GM12878 (cell line): ENCODE measurements around the gene MAP3K7. TPM values are rescaled to one million over a fixed set of nuclear protein-coding genes. Genes with fewer than 3 reads are reported as not detected.

Experiments
- ATAC-seq: fragments of 200-7000 bp; cut with Tn5 transposase; 3 replicates; pipeline ENCODE4 v1.9.1; 2020; ENCODE audit warnings: mild to moderate bottlenecking, moderate library complexity
- BruUV-seq: library from RNA; stranded (reverse); fragments of 400-500 nt; replicated peaks from 2 replicates; lab custom pipeline; 2021; lab: Mats Ljungman, UMichigan
- CTCF ChIA-PET: fragments of 300-600 bp; sonication (Branson Sonifier 250); formaldehyde crosslinking; extraction: SDS; loops from one replicate; lab custom pipeline; 2021; ENCODE audit warnings: inconsistent platforms; lab: Yijun Ruan, JAX
- POLR2A ChIA-PET: fragments of 350-600 bp; formaldehyde crosslinking; extraction: SDS; loops from one replicate; lab custom pipeline; 2021; ENCODE audit warnings: inconsistent platforms; lab: Charles Lee
- RAD21 ChIA-PET: fragments of 300-600 bp; sonication (Branson Sonifier 250); formaldehyde crosslinking; loops from one replicate; lab custom pipeline; 2023; ENCODE audit warnings: antibody characterized with exemption; ENCODE audit not compliant: unreplicated experiment; lab: Charles Lee
- SMC1A ChIA-PET: fragments of 300-600 bp; sonication (Branson Sonifier 250); formaldehyde crosslinking; loops from one replicate; lab custom pipeline; 2023; ENCODE audit not compliant: unreplicated experiment, uncharacterized antibody; lab: Charles Lee
- DNase-seq: peaks from one replicate; pipeline ENCODE4 v3.0.0-alpha.2; 2011; ENCODE audit warnings: low read depth, low spot score
- FAIRE-seq: peaks from 3 replicates; lab custom pipeline; 2011; peaks lifted over from hg19 to GRCh38; lab: Jason Lieb, UNC
- H2AFZ ChIP-seq: 2 replicates; pipeline ENCODE4 v1.6.0; 2011; ENCODE audit warnings: low read depth, low read length, control low read depth; ENCODE audit not compliant: control insufficient read depth
- H3K27ac ChIP-seq: 2 replicates; pipeline ENCODE4 v1.5.1; 2011; ENCODE audit warnings: control low read depth; ENCODE audit not compliant: control insufficient read depth, insufficient read depth
- H3K27me3 ChIP-seq, 2 experiments: replicated peaks in 1 of 2; 2 replicates each; pipeline versions ENCODE4 v1.6.0 to v1.6.1; 2011; ENCODE audit warnings: low read length in 1 of 2; ENCODE audit not compliant: control insufficient read depth in 2 of 2, insufficient read depth in 2 of 2
- H3K36me3 ChIP-seq, 2 experiments: 2 replicates each; pipeline ENCODE4 v1.5.1; 2011; ENCODE audit warnings: low read length in 1 of 2; ENCODE audit not compliant: control insufficient read depth in 2 of 2, insufficient read depth in 2 of 2
- H3K4me1 ChIP-seq: 2 replicates; pipeline ENCODE4 v1.6.1; 2011; ENCODE audit warnings: mild to moderate bottlenecking, low read length, moderate library complexity, mixed read lengths; ENCODE audit not compliant: control insufficient read depth, insufficient read depth
- H3K4me2 ChIP-seq: 2 replicates; pipeline ENCODE4 v1.6.0; 2011; ENCODE audit warnings: control low read depth; ENCODE audit not compliant: control insufficient read depth, insufficient read depth
- H3K4me3 ChIP-seq: fragments of 200-600 bp; sonication (generic); 2 replicates; pipeline ENCODE4 v1.5.1; 2016
- H3K79me2 ChIP-seq: 2 replicates; pipeline ENCODE4 v1.6.0; 2011; ENCODE audit warnings: low read length; ENCODE audit not compliant: control insufficient read depth, insufficient read depth
- H3K9ac ChIP-seq: 2 replicates; pipeline ENCODE4 v1.8.0; 2011; ENCODE audit warnings: low read length, control low read depth, mixed read lengths; ENCODE audit not compliant: control insufficient read depth, insufficient read depth
- H3K9me3 ChIP-seq: replicated peaks from 3 replicates; pipeline ENCODE4 v1.5.1; 2011; ENCODE audit warnings: mild to moderate bottlenecking, low read length; ENCODE audit not compliant: control insufficient read depth, insufficient read depth
- H4K20me1 ChIP-seq: 2 replicates; pipeline ENCODE4 v1.6.0; 2011; ENCODE audit not compliant: control insufficient read depth, insufficient read depth
- CREB1 ChIP-seq: IDR thresholded peaks from 2 replicates; pipeline ENCODE4 v1.6.1; 2012; ENCODE audit warnings: low read depth, mild to moderate bottlenecking, inconsistent platforms
- DPF2 ChIP-seq: fragments of 450-650 bp; IDR thresholded peaks from 2 replicates; pipeline ENCODE4 v1.6.1; 2017; ENCODE audit warnings: mild to moderate bottlenecking
- KLF5 ChIP-seq: fragments of 450-650 bp; IDR thresholded peaks from 2 replicates; pipeline ENCODE4 v1.6.1; 2014; ENCODE audit warnings: mild to moderate bottlenecking; ENCODE audit not compliant: partially characterized antibody
- MYB ChIP-seq: fragments of 150-350 bp; IDR thresholded peaks from 2 replicates; pipeline ENCODE4 v1.6.1; 2014; ENCODE audit warnings: mild to moderate bottlenecking, low read depth, low read length, borderline replicate concordance
- SREBF1 ChIP-seq: IDR thresholded peaks from 2 replicates; pipeline ENCODE4 v1.6.1; 2012; ENCODE audit warnings: mild to moderate bottlenecking, low read length
- SUPT20H ChIP-seq: IDR thresholded peaks from 2 replicates; pipeline ENCODE4 v1.6.1; 2011; ENCODE audit warnings: low read depth, mild to moderate bottlenecking, low read length, moderate library complexity, borderline replicate concordance; ENCODE audit not compliant: control insufficient read depth
- ZNF24 ChIP-seq: fragments of 450-650 bp; IDR thresholded peaks from 2 replicates; pipeline ENCODE4 v1.6.1; 2017; ENCODE audit warnings: antibody characterized with exemption, mild to moderate bottlenecking
- WGBS: methylation state at CpG from one replicate; pipeline ENCODE4 v1.1.6; 2016; ENCODE audit warnings: low lambda C conversion rate; ENCODE audit not compliant: insufficient replicate concordance, insufficient coverage; ENCODE audit errors: missing lambda C conversion rate; 5-methylcytosine and 5-hydroxymethylcytosine counted together
- in situ Hi-C: fragments of 300-500 bp; cut with MboI; formaldehyde crosslinking; loops from 9 replicates; pipeline ENCODE4 v1.14.3; 2018; ENCODE audit warnings: mixed read lengths
- intact Hi-C: fragments of 100-400 bp; cut with micrococcal nuclease; formaldehyde crosslinking; loops from one replicate; pipeline ENCODE4 v1.14.2; 2022; ENCODE audit not compliant: unreplicated experiment
- polyA plus RNA-seq, 11 experiments: library from polyadenylated mRNA; depleted of rRNA in 4 of 11; unstranded in 6 of 11; stranded (reverse) in 5 of 11; fragments of >200 nt; fragmentation: Nextera tagmentation in 4 of 11; fragmentation: Illumina TruSeq in 1 of 11; extraction: Ambion mirVana in 4 of 11; extraction: Trizol in 1 of 11; gene quantifications; 1 replicate in 1 of 11; 2 replicates in 10 of 11; pipeline versions ENCODE4 v1.2.1 to v1.2.3, GENCODE V29; 2011 to 2016; ENCODE audit warnings: inconsistent platforms in 2 of 11, missing spikeins in 2 of 11, low read depth in 1 of 11
- total RNA-seq, 4 experiments: library from RNA; depleted of rRNA in 3 of 4; stranded (reverse); fragments of >200 nt in 3 of 4; fragmentation: Illumina TruSeq in 1 of 4; extraction: Trizol in 1 of 4; gene quantifications; 2 replicates each; pipeline versions ENCODE4 v1.2.1 to v1.2.3, GENCODE V29; 2013 to 2021
- TF ChIP-seq, protein P1 (sequence below): fragments of 450-650 bp; IDR thresholded peaks from 2 replicates; pipeline ENCODE4 v1.6.1; 2016; ENCODE audit warnings: mild to moderate bottlenecking
- TF ChIP-seq, protein P2 (sequence below): IDR thresholded peaks from 2 replicates; pipeline ENCODE4 v1.6.1; 2011; ENCODE audit warnings: low read depth, low read length, improper control_type of control experiment, borderline replicate concordance
- TF ChIP-seq, protein P3 (sequence below): IDR thresholded peaks from 2 replicates; pipeline ENCODE4 v1.6.1; 2012; ENCODE audit warnings: mild to moderate bottlenecking, low read depth, low read length
- TF ChIP-seq, protein P4 (sequence below): IDR thresholded peaks from 2 replicates; pipeline ENCODE4 v1.6.1; 2012; ENCODE audit warnings: improper control_type of control experiment, low read depth, low read length; ENCODE audit not compliant: insufficient replicate concordance
- TF ChIP-seq, protein P5 (sequence below): IDR thresholded peaks from 2 replicates; pipeline ENCODE4 v1.6.1; 2012; ENCODE audit warnings: low read depth, low read length, improper control_type of control experiment

MAP3K7 gene
- total and polyA plus RNA-seq, 10 of the 15 experiments (the other 5 are each of a cell fraction or from before 2014, with no cell fraction given) = 7.0 to 42.6 (median 22.0) TPM

DNA sequence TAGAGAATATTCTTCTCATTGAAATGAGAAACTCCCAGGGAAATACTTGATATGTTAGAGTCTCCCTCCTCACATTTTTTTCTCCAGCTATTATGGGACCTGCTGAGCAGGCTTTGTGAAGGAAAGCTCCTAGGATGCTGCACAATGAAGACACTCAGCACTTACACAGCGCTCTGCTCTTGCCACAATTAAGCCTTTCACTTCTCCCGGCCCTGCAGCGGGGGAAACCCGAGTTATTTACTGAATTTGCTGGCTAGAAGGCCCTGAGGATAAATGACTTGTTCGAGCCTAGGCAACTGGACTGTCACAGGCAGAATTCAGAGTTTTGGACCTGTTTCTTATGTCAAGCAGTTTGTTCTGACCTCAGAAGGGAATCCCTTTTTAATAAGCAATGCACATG, 102.0 kb downstream of the MAP3K7 start:
- DNase-seq (no peak), FAIRE-seq (no peak), ATAC-seq (no peak)
- in situ Hi-C loops (no loop called here), intact Hi-C loops (no loop called here)
- BruUV-seq = no TSS peak
- CTCF ChIA-PET = no interaction called here
- RAD21 ChIA-PET = interaction anchor here (1.9 kb wide), 1 partner anchor 544 kb away, joined by 8 read pairs; no protein-coding TSS in a partner anchor
- Histone ChIP-seq H3K79me2 (no peaks in the 10 kb centered on the region), H3K4me3 (no peak overlapping the region), H3K27ac (no peak overlapping the region), H3K36me3 (no peaks in the 10 kb centered on the region), H2AFZ (no peak overlapping the region), H3K9me3 (peaks cover 2% of the 10 kb centered on the region; the same call in 2 of the 3 replicates), H3K4me1 (no peaks in the 10 kb centered on the region), H4K20me1 (no peaks in the 10 kb centered on the region), H3K27me3 (peaks cover 0 to 2% of the 10 kb centered on the region in 2 experiments; a peak in 2 of 4 replicates), H3K9ac (no peak overlapping the region), H3K4me2 (no peak overlapping the region)
- 13% methylated on average over 5 of the region's 5 CpGs for WGBS
- SMC1A ChIA-PET = interaction anchor here (0.9 kb wide), 1 partner anchor 10 kb away, joined by 3 read pairs; no protein-coding TSS in a partner anchor
- POLR2A ChIA-PET = no interaction called here
- TF ChIP-seq KLF5 (no peak), MYB (no peak), SREBF1 (no peak), SUPT20H (no peak), CREB1 (no peak), DPF2 (no peak), ZNF24 (no peak)
- TF ChIP-seq, protein P1, sequence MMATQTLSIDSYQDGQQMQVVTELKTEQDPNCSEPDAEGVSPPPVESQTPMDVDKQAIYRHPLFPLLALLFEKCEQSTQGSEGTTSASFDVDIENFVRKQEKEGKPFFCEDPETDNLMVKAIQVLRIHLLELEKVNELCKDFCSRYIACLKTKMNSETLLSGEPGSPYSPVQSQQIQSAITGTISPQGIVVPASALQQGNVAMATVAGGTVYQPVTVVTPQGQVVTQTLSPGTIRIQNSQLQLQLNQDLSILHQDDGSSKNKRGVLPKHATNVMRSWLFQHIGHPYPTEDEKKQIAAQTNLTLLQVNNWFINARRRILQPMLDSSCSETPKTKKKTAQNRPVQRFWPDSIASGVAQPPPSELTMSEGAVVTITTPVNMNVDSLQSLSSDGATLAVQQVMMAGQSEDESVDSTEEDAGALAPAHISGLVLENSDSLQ = no peak
- TF ChIP-seq, protein P2, sequence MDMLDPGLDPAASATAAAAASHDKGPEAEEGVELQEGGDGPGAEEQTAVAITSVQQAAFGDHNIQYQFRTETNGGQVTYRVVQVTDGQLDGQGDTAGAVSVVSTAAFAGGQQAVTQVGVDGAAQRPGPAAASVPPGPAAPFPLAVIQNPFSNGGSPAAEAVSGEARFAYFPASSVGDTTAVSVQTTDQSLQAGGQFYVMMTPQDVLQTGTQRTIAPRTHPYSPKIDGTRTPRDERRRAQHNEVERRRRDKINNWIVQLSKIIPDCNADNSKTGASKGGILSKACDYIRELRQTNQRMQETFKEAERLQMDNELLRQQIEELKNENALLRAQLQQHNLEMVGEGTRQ = no peak
- TF ChIP-seq, protein P3, sequence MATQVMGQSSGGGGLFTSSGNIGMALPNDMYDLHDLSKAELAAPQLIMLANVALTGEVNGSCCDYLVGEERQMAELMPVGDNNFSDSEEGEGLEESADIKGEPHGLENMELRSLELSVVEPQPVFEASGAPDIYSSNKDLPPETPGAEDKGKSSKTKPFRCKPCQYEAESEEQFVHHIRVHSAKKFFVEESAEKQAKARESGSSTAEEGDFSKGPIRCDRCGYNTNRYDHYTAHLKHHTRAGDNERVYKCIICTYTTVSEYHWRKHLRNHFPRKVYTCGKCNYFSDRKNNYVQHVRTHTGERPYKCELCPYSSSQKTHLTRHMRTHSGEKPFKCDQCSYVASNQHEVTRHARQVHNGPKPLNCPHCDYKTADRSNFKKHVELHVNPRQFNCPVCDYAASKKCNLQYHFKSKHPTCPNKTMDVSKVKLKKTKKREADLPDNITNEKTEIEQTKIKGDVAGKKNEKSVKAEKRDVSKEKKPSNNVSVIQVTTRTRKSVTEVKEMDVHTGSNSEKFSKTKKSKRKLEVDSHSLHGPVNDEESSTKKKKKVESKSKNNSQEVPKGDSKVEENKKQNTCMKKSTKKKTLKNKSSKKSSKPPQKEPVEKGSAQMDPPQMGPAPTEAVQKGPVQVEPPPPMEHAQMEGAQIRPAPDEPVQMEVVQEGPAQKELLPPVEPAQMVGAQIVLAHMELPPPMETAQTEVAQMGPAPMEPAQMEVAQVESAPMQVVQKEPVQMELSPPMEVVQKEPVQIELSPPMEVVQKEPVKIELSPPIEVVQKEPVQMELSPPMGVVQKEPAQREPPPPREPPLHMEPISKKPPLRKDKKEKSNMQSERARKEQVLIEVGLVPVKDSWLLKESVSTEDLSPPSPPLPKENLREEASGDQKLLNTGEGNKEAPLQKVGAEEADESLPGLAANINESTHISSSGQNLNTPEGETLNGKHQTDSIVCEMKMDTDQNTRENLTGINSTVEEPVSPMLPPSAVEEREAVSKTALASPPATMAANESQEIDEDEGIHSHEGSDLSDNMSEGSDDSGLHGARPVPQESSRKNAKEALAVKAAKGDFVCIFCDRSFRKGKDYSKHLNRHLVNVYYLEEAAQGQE = no peak
- TF ChIP-seq, protein P4, sequence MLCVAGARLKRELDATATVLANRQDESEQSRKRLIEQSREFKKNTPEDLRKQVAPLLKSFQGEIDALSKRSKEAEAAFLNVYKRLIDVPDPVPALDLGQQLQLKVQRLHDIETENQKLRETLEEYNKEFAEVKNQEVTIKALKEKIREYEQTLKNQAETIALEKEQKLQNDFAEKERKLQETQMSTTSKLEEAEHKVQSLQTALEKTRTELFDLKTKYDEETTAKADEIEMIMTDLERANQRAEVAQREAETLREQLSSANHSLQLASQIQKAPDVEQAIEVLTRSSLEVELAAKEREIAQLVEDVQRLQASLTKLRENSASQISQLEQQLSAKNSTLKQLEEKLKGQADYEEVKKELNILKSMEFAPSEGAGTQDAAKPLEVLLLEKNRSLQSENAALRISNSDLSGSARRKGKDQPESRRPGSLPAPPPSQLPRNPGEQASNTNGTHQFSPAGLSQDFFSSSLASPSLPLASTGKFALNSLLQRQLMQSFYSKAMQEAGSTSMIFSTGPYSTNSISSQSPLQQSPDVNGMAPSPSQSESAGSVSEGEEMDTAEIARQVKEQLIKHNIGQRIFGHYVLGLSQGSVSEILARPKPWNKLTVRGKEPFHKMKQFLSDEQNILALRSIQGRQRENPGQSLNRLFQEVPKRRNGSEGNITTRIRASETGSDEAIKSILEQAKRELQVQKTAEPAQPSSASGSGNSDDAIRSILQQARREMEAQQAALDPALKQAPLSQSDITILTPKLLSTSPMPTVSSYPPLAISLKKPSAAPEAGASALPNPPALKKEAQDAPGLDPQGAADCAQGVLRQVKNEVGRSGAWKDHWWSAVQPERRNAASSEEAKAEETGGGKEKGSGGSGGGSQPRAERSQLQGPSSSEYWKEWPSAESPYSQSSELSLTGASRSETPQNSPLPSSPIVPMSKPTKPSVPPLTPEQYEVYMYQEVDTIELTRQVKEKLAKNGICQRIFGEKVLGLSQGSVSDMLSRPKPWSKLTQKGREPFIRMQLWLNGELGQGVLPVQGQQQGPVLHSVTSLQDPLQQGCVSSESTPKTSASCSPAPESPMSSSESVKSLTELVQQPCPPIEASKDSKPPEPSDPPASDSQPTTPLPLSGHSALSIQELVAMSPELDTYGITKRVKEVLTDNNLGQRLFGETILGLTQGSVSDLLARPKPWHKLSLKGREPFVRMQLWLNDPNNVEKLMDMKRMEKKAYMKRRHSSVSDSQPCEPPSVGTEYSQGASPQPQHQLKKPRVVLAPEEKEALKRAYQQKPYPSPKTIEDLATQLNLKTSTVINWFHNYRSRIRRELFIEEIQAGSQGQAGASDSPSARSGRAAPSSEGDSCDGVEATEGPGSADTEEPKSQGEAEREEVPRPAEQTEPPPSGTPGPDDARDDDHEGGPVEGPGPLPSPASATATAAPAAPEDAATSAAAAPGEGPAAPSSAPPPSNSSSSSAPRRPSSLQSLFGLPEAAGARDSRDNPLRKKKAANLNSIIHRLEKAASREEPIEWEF = no peak
- TF ChIP-seq, protein P5, sequence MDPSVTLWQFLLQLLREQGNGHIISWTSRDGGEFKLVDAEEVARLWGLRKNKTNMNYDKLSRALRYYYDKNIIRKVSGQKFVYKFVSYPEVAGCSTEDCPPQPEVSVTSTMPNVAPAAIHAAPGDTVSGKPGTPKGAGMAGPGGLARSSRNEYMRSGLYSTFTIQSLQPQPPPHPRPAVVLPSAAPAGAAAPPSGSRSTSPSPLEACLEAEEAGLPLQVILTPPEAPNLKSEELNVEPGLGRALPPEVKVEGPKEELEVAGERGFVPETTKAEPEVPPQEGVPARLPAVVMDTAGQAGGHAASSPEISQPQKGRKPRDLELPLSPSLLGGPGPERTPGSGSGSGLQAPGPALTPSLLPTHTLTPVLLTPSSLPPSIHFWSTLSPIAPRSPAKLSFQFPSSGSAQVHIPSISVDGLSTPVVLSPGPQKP = no peak
